GM10248 (cell line): ENCODE results near the gene DNAJC8.

Experiments used
- CTCF ChIA-PET: fragments of 300-600 bp; sonication (Branson Sonifier 250); formaldehyde crosslinking; extraction: SDS; loops from one replicate; lab custom pipeline; 2021; ENCODE audit warnings: antibody characterized with exemption; lab: Yijun Ruan, JAX
- POLR2A ChIA-PET: fragments of 350-650 bp; sonication (Branson Sonifier 250); formaldehyde crosslinking; extraction: SDS; loops from one replicate; lab custom pipeline; 2020; ENCODE audit warnings: antibody characterized with exemption; lab: Yijun Ruan, JAX
- DNase-seq: peaks from one replicate; pipeline ENCODE4 v3.0.0; 2012; ENCODE audit errors: extremely low spot score
- CTCF ChIP-seq: IDR thresholded peaks from 2 replicates; pipeline ENCODE4 v1.5.1; 2012; ENCODE audit warnings: mild to moderate bottlenecking, low read depth; ENCODE audit errors: extremely low read depth, missing control alignments, control extremely low read depth

DNAJC8 gene

DNA sequence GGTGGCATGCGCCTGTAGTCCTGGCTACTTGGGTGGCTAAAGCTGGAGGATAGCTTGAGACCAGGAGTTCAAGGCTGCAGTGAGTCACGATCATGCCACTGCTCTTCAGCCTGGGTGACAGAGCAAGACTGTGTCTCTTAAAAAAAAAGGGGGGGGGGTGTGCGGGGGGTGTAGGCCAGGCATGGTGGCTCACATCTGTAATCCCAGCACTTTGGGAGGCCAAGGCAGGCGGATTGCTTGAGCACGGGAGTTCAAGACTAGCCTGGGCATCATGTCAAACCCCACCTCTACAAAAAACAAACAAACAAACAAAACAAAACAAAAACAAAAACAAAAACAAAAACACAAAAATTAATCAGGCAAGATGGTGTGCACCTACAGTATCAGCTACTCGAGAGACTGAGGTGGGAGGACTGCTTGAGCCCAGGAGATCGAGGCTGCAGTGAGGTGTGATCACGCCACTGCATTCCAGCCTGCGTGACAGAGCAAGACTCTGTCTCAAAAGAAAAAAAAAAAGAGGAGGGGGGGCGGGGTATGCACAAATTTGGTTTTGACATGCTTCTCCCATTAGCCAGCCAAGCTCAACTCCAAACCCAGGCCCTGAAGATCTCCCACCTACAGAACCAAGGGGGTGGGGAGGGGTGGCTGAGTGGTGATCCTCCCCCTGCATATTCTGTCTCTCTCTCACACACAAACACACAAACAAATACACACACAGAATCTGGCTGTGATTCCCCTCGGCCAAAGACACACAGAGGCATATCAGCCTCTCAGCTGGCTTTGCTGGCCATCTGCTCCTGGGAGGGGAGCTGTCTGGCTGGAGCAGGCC is 59.5 kb downstream of the DNAJC8 start:
- ChIA-PET POLR2A (interaction anchor here (0.7 to 0.9 kb wide), 3 partner anchors 25 to 54 kb away, joined by 3 to 17 read pairs (median 3); no protein-coding TSS in a partner anchor), CTCF (interaction anchor here (0.7 to 2.5 kb wide), 10 partner anchors 10 to 85 kb away, joined by 3 to 9 read pairs (median 3); partner anchors contain the start of gene EYA3)
- no peak for DNase-seq
- no peak for TF ChIP-seq CTCF

GRCh38 chr1:28172713-28173150 is 60.1 kb downstream of the DNAJC8 start:
- peak; percentile 72 for DNase-seq
- ChIA-PET POLR2A (interaction anchor here (0.7 to 0.9 kb wide), 3 partner anchors 25 to 54 kb away, joined by 3 to 17 read pairs (median 3); no protein-coding TSS in a partner anchor), CTCF (interaction anchor here (0.7 to 1.7 kb wide), 7 partner anchors 9 to 85 kb away, joined by 3 to 7 read pairs (median 3); partner anchors contain the start of gene EYA3)
- no peak for TF ChIP-seq CTCF

DNA sequence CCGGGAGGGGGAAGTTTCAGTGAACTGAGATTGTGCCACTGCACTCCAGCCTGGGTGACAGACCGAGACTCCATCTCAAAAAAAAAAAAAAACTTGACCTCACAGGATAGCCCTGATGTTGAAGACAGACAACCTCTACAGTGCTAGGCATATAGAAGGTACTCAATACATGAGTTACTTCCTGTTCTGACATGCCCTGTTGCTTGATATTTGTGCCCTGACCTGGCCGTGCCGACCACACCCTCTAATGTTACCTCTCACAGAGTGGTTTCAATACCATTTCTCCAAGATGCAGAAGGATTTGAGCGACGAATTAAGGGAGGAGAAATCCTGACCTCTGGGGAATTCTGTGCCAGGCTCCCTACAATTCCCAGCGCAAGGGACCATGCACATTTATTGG is 61.6 kb downstream of the DNAJC8 start:
- ChIA-PET POLR2A (no interaction called here), CTCF (interaction anchor here (1.7 to 2.0 kb wide), 2 partner anchors 11 to 80 kb away, joined by 6 to 7 read pairs; no protein-coding TSS in a partner anchor)
- no peak for TF ChIP-seq CTCF
- DNase-seq, result no peak

GRCh38 chr1:28170001-28170596 is 62.7 kb downstream of the DNAJC8 start:
- no peak for DNase-seq

GRCh38 chr1:28163496-28164161 is 69.2 kb downstream of the DNAJC8 start:
- no peak for TF ChIP-seq CTCF
- POLR2A ChIA-PET, result interaction anchor here (0.6 kb wide), 1 partner anchor 14 kb away, joined by 6 read pairs; no protein-coding TSS in a partner anchor
- CTCF ChIA-PET, result interaction anchor here (1.0 to 1.3 kb wide), 3 partner anchors 9 to 46 kb away, joined by 3 to 4 read pairs (median 3); no protein-coding TSS in a partner anchor
- DNase-seq, result no peak

More at GRCh38 chr1:28170001-28170596, 62.7 kb downstream of the DNAJC8 start:
- POLR2A ChIA-PET, result interaction anchor here (0.6 to 0.9 kb wide), 2 partner anchors 14 to 411 kb away, joined by 4 to 10 read pairs; no protein-coding TSS in a partner anchor
- TF ChIP-seq CTCF, result no peak
- CTCF ChIA-PET, result interaction anchor here (1.0 to 2.0 kb wide), 5 partner anchors 10 to 95 kb away, joined by 3 to 6 read pairs (median 5); no protein-coding TSS in a partner anchor
